DOHH2 (cell line): ENCODE results near the gene POFUT1.

Source experiments
- H3F3A ChIP-seq: fragments of 200-600 bp; sonication (generic), shearing (Covaris generic); 2 replicates; pipeline ENCODE4 v1.6.0; 2016; ENCODE audit warnings: antibody characterized with exemption, mild to moderate bottlenecking; ENCODE audit not compliant: control insufficient read depth, insufficient read depth
- H3K27ac ChIP-seq: fragments of 200-600 bp; sonication (generic); 2 replicates; pipeline ENCODE4 v1.5.1; 2014; ENCODE audit warnings: low read depth, mild to moderate bottlenecking, low read length, moderate library complexity
- H3K27me3 ChIP-seq: fragments of 200-600 bp; sonication (generic); 2 replicates; pipeline ENCODE4 v1.6.1; 2014; ENCODE audit warnings: mild to moderate bottlenecking, low read length, mixed read lengths; ENCODE audit not compliant: control insufficient read depth
- H3K36me3 ChIP-seq: fragments of 200-600 bp; sonication (generic); 2 replicates; pipeline ENCODE4 v1.6.1; 2014; ENCODE audit warnings: mild to moderate bottlenecking, low read length, moderate library complexity, mixed read lengths; ENCODE audit not compliant: control insufficient read depth
- H3K4me1 ChIP-seq: fragments of 200-600 bp; sonication (generic); 2 replicates; pipeline ENCODE4 v1.6.1; 2014; ENCODE audit warnings: mild to moderate bottlenecking, low read length, mixed read lengths; ENCODE audit not compliant: control insufficient read depth
- H3K4me2 ChIP-seq: fragments of 200-600 bp; sonication (generic); 2 replicates; pipeline ENCODE4 v1.6.0; 2014; ENCODE audit warnings: mild to moderate bottlenecking, low read length, moderate library complexity
- H3K4me3 ChIP-seq: fragments of 200-600 bp; sonication (generic); 2 replicates; pipeline ENCODE4 v1.5.1; 2014; ENCODE audit warnings: mild to moderate bottlenecking, low read length, mixed read lengths
- H3K79me2 ChIP-seq: fragments of 200-600 bp; sonication (generic); 2 replicates; pipeline ENCODE4 v1.6.1; 2014; ENCODE audit warnings: mild to moderate bottlenecking, low read length, mixed read lengths; ENCODE audit not compliant: control insufficient read depth
- H3K9me2 ChIP-seq: fragments of 200-600 bp; sonication (generic); replicated peaks from 2 replicates; pipeline ENCODE4 v1.6.1; 2014; ENCODE audit warnings: mild to moderate bottlenecking, low read length, mixed read lengths; ENCODE audit not compliant: control insufficient read depth
- H3K9me3 ChIP-seq: fragments of 200-600 bp; sonication (generic); 2 replicates; pipeline ENCODE4 v1.6.1; 2014; ENCODE audit warnings: antibody characterized with exemption, low read length, mixed read lengths; ENCODE audit not compliant: control insufficient read depth, insufficient read depth
- H4K20me1 ChIP-seq: fragments of 200-600 bp; sonication (generic); 2 replicates; pipeline ENCODE4 v1.6.0; 2014; ENCODE audit warnings: low read depth, mild to moderate bottlenecking, antibody characterized with exemption, low read length, moderate library complexity; ENCODE audit not compliant: control insufficient read depth, insufficient read depth
- CTCF ChIP-seq: fragments of 200-600 bp; sonication (generic); IDR thresholded peaks from one replicate; pipeline ENCODE4 v1.5.1; 2014; ENCODE audit warnings: antibody characterized with exemption, mild to moderate bottlenecking, low read depth, low read length; ENCODE audit not compliant: poor library complexity, severe bottlenecking
- EZH2phosphoT487 ChIP-seq: fragments of 200-600 bp; sonication (generic); IDR thresholded peaks from 2 replicates; pipeline ENCODE4 v1.6.1; 2017; ENCODE audit warnings: borderline replicate concordance, mild to moderate bottlenecking, antibody characterized with exemption, low read length, moderate library complexity, mixed read lengths

Gene POFUT1

DNA sequence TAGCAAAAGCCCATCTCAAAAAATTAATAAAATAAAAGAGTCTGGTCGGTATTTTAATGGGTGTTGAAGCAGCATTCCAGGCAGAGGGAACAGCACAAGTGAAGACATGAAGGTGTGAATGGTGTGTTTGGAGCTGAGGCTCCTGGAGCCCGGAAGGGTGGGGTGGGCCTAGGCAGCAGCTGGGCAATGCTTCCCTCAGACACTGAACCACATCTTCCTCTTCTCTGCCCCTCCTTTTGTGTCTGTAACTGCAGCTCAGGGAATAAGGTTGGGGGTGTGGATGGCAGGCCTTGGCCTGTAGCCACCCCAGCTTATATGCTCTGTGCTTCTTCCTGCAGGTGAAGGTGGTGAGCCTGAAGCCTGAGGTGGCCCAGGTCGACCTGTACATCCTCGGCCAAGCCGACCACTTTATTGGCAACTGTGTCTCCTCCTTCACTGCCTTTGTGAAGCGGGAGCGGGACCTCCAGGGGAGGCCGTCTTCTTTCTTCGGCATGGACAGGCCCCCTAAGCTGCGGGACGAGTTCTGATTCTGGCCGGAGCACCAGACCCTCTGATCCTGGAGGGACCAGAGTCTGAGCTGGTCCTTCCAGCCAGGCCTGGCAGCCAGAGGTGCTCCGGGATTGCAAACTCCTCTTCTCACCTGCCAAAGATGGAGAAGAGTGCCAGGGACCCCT is 26.6 kb downstream of the POFUT1 start:
- no peak overlapping the region for H3K4me3 ChIP-seq
- H3K27ac ChIP-seq: no peak overlapping the region
- H3K27me3 ChIP-seq: no peaks in the 10 kb centered on the region
- peaks cover 74% of the 10 kb centered on the region for H3K36me3 ChIP-seq
- TF ChIP-seq CTCF: no peak
- no peak for TF ChIP-seq EZH2phosphoT487
- H3K4me2 ChIP-seq: no peak overlapping the region
- no peaks in the 10 kb centered on the region for H3K9me2 ChIP-seq
- H3K79me2 ChIP-seq: no peaks in the 10 kb centered on the region
- H3K9me3 ChIP-seq: no peaks in the 10 kb centered on the region
- H3F3A ChIP-seq: peaks cover 16% of the 10 kb centered on the region
- H4K20me1 ChIP-seq: no peaks in the 10 kb centered on the region
- H3K4me1 ChIP-seq: peaks cover 22% of the 10 kb centered on the region

- Histone ChIP-seq H3K27ac (no peak overlapping the region), H3K27me3 (no peaks in the 10 kb centered on the region), H3K4me1 (peaks cover 34% of the 10 kb centered on the region), H3K9me3 (no peaks in the 10 kb centered on the region), H3K36me3 (peaks cover 69% of the 10 kb centered on the region), H3F3A (peaks cover 16% of the 10 kb centered on the region), H3K4me2 (no peak overlapping the region), H4K20me1 (no peaks in the 10 kb centered on the region), H3K79me2 (no peaks in the 10 kb centered on the region), H3K4me3 (no peak overlapping the region), H3K9me2 (no peaks in the 10 kb centered on the region)
- no peak for TF ChIP-seq CTCF
- TF ChIP-seq EZH2phosphoT487: no peak
Observed at GRCh38 chr20:32235331-32236047, 27.8 kb downstream of the POFUT1 start.

- TF ChIP-seq CTCF (no peak), EZH2phosphoT487 (no peak)
- peaks cover 64% of the 10 kb centered on the region for H3K36me3 ChIP-seq
Observed at GRCh38 chr20:32236048-32236533, 28.4 kb downstream of the POFUT1 start.

More at GRCh38 chr20:32236048-32236533, 28.4 kb downstream of the POFUT1 start:
- Histone ChIP-seq H3F3A (peaks cover 15% of the 10 kb centered on the region), H3K9me2 (no peaks in the 10 kb centered on the region), H3K4me1 (peaks cover 39% of the 10 kb centered on the region), H3K27ac (no peak overlapping the region), H3K79me2 (no peaks in the 10 kb centered on the region), H3K9me3 (no peaks in the 10 kb centered on the region), H3K27me3 (no peaks in the 10 kb centered on the region), H4K20me1 (no peaks in the 10 kb centered on the region), H3K4me2 (no peak overlapping the region), H3K4me3 (no peak overlapping the region)
